ENCODE measurements around the gene NPNT.

NPNT gene

GRCh38 chr4:105946771-105947170, 51.5 kb downstream of the NPNT start:
- Histone ChIP-seq H3K9me3 (ENCODE audit: control insufficient read depth, insufficient read depth, low read depth, low read length) (peaks cover 5% of the 10 kb centered on the region; the same call in 1 of the 2 replicates), H3K27me3 (ENCODE audit: control insufficient read depth, insufficient read depth, low read length) (no peaks in the 10 kb centered on the region), H3K4me1 (ENCODE audit: control insufficient read depth, insufficient read depth, low read length) (no peaks in the 10 kb centered on the region), H3K36me3 (ENCODE audit: control insufficient read depth, insufficient read depth, low read length) (no peaks in the 10 kb centered on the region), H3K9ac (ENCODE audit: low read length) (no peak overlapping the region), H3K27ac (ENCODE audit: low read depth, low read length) (no peak overlapping the region), H3K4me3 (ENCODE audit: low read depth, low read length) (no peak overlapping the region)

- Histone ChIP-seq H3K4me3 (ENCODE audit: low read depth, low read length) (no peak overlapping the region), H3K4me1 (ENCODE audit: control insufficient read depth, insufficient read depth, low read length) (no peaks in the 10 kb centered on the region), H3K9ac (ENCODE audit: low read length) (no peak overlapping the region), H3K27me3 (ENCODE audit: control insufficient read depth, insufficient read depth, low read length) (no peaks in the 10 kb centered on the region), H3K27ac (ENCODE audit: low read depth, low read length) (no peak overlapping the region), H3K9me3 (ENCODE audit: control insufficient read depth, insufficient read depth, low read depth, low read length) (peaks cover 5% of the 10 kb centered on the region; the same call in 1 of the 2 replicates), H3K36me3 (ENCODE audit: control insufficient read depth, insufficient read depth, low read length) (no peaks in the 10 kb centered on the region)
Measured at GRCh38 chr4:105950701-105951100, 55.4 kb downstream of the NPNT start.

- no peak overlapping the region for H3K27ac ChIP-seq (ENCODE audit: low read depth, low read length)
- no peaks in the 10 kb centered on the region for H3K4me1 ChIP-seq (ENCODE audit: control insufficient read depth, insufficient read depth, low read length)
- no peaks in the 10 kb centered on the region for H3K27me3 ChIP-seq (ENCODE audit: control insufficient read depth, insufficient read depth, low read length)
- peaks cover 5% of the 10 kb centered on the region; the same call in 1 of the 2 replicates for H3K9me3 ChIP-seq (ENCODE audit: control insufficient read depth, insufficient read depth, low read depth, low read length)
- H3K4me3 ChIP-seq (ENCODE audit: low read depth, low read length) = no peak overlapping the region
- H3K36me3 ChIP-seq (ENCODE audit: control insufficient read depth, insufficient read depth, low read length) = no peaks in the 10 kb centered on the region
- no peak overlapping the region for H3K9ac ChIP-seq (ENCODE audit: low read length)
Measured at GRCh38 chr4:105951198-105951597, 55.9 kb downstream of the NPNT start.

- Histone ChIP-seq H3K9me3 (ENCODE audit: control insufficient read depth, insufficient read depth, low read depth, low read length) (no peaks in the 10 kb centered on the region), H3K27ac (ENCODE audit: low read depth, low read length) (no peak overlapping the region), H3K27me3 (ENCODE audit: control insufficient read depth, insufficient read depth, low read length) (no peaks in the 10 kb centered on the region), H3K36me3 (ENCODE audit: control insufficient read depth, insufficient read depth, low read length) (no peaks in the 10 kb centered on the region), H3K9ac (ENCODE audit: low read length) (no peak overlapping the region), H3K4me1 (ENCODE audit: control insufficient read depth, insufficient read depth, low read length) (no peaks in the 10 kb centered on the region), H3K4me3 (ENCODE audit: low read depth, low read length) (no peak overlapping the region)
Measured at GRCh38 chr4:105952591-105952990, 57.3 kb downstream of the NPNT start.

GRCh38 chr4:105956569-105956968, 61.3 kb downstream of the NPNT start:
- Histone ChIP-seq H3K4me1 (ENCODE audit: control insufficient read depth, insufficient read depth, low read length) (no peaks in the 10 kb centered on the region), H3K27me3 (ENCODE audit: control insufficient read depth, insufficient read depth, low read length) (no peaks in the 10 kb centered on the region), H3K9ac (ENCODE audit: low read length) (no peak overlapping the region), H3K36me3 (ENCODE audit: control insufficient read depth, insufficient read depth, low read length) (no peaks in the 10 kb centered on the region), H3K27ac (ENCODE audit: low read depth, low read length) (no peak overlapping the region), H3K4me3 (ENCODE audit: low read depth, low read length) (no peak overlapping the region), H3K9me3 (ENCODE audit: control insufficient read depth, insufficient read depth, low read depth, low read length) (no peaks in the 10 kb centered on the region)

- Histone ChIP-seq H3K9me3 (ENCODE audit: control insufficient read depth, insufficient read depth, low read depth, low read length) (no peaks in the 10 kb centered on the region), H3K4me1 (ENCODE audit: control insufficient read depth, insufficient read depth, low read length) (no peaks in the 10 kb centered on the region), H3K36me3 (ENCODE audit: control insufficient read depth, insufficient read depth, low read length) (no peaks in the 10 kb centered on the region), H3K27ac (ENCODE audit: low read depth, low read length) (no peak overlapping the region), H3K9ac (ENCODE audit: low read length) (no peak overlapping the region), H3K27me3 (ENCODE audit: control insufficient read depth, insufficient read depth, low read length) (no peaks in the 10 kb centered on the region), H3K4me3 (ENCODE audit: low read depth, low read length) (no peak overlapping the region)
Measured at GRCh38 chr4:105957680-105958079, 62.4 kb downstream of the NPNT start.

- no peak overlapping the region for H3K4me3 ChIP-seq (ENCODE audit: low read depth, low read length)
- H3K27ac ChIP-seq (ENCODE audit: low read depth, low read length) = no peak overlapping the region
- H3K9me3 ChIP-seq (ENCODE audit: control insufficient read depth, insufficient read depth, low read depth, low read length) = no peaks in the 10 kb centered on the region
- H3K36me3 ChIP-seq (ENCODE audit: control insufficient read depth, insufficient read depth, low read length) = no peaks in the 10 kb centered on the region
- no peaks in the 10 kb centered on the region for H3K27me3 ChIP-seq (ENCODE audit: control insufficient read depth, insufficient read depth, low read length)
- H3K4me1 ChIP-seq (ENCODE audit: control insufficient read depth, insufficient read depth, low read length) = peaks cover 12% of the 10 kb centered on the region
- no peak overlapping the region for H3K9ac ChIP-seq (ENCODE audit: low read length)
Measured at GRCh38 chr4:105963461-105964400, 68.5 kb downstream of the NPNT start.

- Histone ChIP-seq H3K27ac (ENCODE audit: low read depth, low read length) (no peak overlapping the region), H3K4me3 (ENCODE audit: low read depth, low read length) (no peak overlapping the region), H3K36me3 (ENCODE audit: control insufficient read depth, insufficient read depth, low read length) (no peaks in the 10 kb centered on the region), H3K9ac (ENCODE audit: low read length) (no peak overlapping the region), H3K4me1 (ENCODE audit: control insufficient read depth, insufficient read depth, low read length) (peaks cover 12% of the 10 kb centered on the region), H3K9me3 (ENCODE audit: control insufficient read depth, insufficient read depth, low read depth, low read length) (no peaks in the 10 kb centered on the region), H3K27me3 (ENCODE audit: control insufficient read depth, insufficient read depth, low read length) (no peaks in the 10 kb centered on the region)
Measured at GRCh38 chr4:105965183-105965800, 70.0 kb downstream of the NPNT start.

- H3K4me1 ChIP-seq (ENCODE audit: control insufficient read depth, insufficient read depth, low read length) = peaks cover 12% of the 10 kb centered on the region
- H3K9ac ChIP-seq (ENCODE audit: low read length) = no peak overlapping the region
Measured at GRCh38 chr4:105966051-105966450, 70.8 kb downstream of the NPNT start.

GRCh38 chr4:105967058-105967658, 71.9 kb downstream of the NPNT start:
- no peak overlapping the region for H3K27ac ChIP-seq (ENCODE audit: low read depth, low read length)
- H3K36me3 ChIP-seq (ENCODE audit: control insufficient read depth, insufficient read depth, low read length) = no peaks in the 10 kb centered on the region
- no peaks in the 10 kb centered on the region for H3K27me3 ChIP-seq (ENCODE audit: control insufficient read depth, insufficient read depth, low read length)
- no peak overlapping the region for H3K4me3 ChIP-seq (ENCODE audit: low read depth, low read length)
- no peak overlapping the region for H3K9ac ChIP-seq (ENCODE audit: low read length)
- H3K4me1 ChIP-seq (ENCODE audit: control insufficient read depth, insufficient read depth, low read length) = peaks cover 12% of the 10 kb centered on the region
- no peaks in the 10 kb centered on the region for H3K9me3 ChIP-seq (ENCODE audit: control insufficient read depth, insufficient read depth, low read depth, low read length)

More at GRCh38 chr4:105966051-105966450, 70.8 kb downstream of the NPNT start:
- H3K9me3 ChIP-seq (ENCODE audit: control insufficient read depth, insufficient read depth, low read depth, low read length) = no peaks in the 10 kb centered on the region
- H3K36me3 ChIP-seq (ENCODE audit: control insufficient read depth, insufficient read depth, low read length) = no peaks in the 10 kb centered on the region
- H3K4me3 ChIP-seq (ENCODE audit: low read depth, low read length) = no peak overlapping the region
- H3K27me3 ChIP-seq (ENCODE audit: control insufficient read depth, insufficient read depth, low read length) = no peaks in the 10 kb centered on the region
- no peak overlapping the region for H3K27ac ChIP-seq (ENCODE audit: low read depth, low read length)

GRCh38 chr4:105969575-105969974, 74.3 kb downstream of the NPNT start:
- H3K27ac ChIP-seq (ENCODE audit: low read depth, low read length) = no peak overlapping the region
- peaks cover 32% of the 10 kb centered on the region for H3K4me1 ChIP-seq (ENCODE audit: control insufficient read depth, insufficient read depth, low read length)
- H3K36me3 ChIP-seq (ENCODE audit: control insufficient read depth, insufficient read depth, low read length) = no peaks in the 10 kb centered on the region
- H3K9ac ChIP-seq (ENCODE audit: low read length) = no peak overlapping the region
- H3K4me3 ChIP-seq (ENCODE audit: low read depth, low read length) = no peak overlapping the region
- no peaks in the 10 kb centered on the region for H3K27me3 ChIP-seq (ENCODE audit: control insufficient read depth, insufficient read depth, low read length)
- no peaks in the 10 kb centered on the region for H3K9me3 ChIP-seq (ENCODE audit: control insufficient read depth, insufficient read depth, low read depth, low read length)
